Activated T-helper 1 cell treated with Interleukin-2 at 50 U/mL for 16 hours (primary cell): Measurements from ENCODE around the gene MPI.
"Not testable (repeated sequence)": the region's sequence is repeated elsewhere in the genome, so short reads cannot be mapped to it uniquely, and the experiment has no call there.

Source experiments
- DNase-seq: peaks from one replicate; pipeline ENCODE4 v3.0.0-alpha.2; 2020; ENCODE audit warnings: low read depth

Gene MPI

DNA sequence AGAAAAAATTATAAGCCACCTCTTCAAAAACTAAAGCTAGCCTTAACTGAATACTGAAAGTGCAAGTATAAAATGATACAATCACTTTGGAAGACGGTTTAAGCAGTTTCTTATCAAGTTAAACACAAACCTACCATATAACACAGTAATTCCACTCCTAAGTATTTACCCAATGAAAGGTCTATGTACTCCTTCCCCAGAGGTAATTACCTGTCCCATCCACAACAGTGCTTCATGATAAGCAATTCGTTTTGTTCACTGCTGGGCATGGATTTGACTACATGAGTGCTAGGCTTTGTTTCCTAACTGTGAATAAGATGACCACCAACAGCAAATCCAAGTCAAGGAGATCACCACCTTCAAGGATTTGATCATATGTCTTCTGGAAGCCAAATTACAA lies 43.7 kb downstream of the MPI start:
- DNase-seq = no peak

DNA sequence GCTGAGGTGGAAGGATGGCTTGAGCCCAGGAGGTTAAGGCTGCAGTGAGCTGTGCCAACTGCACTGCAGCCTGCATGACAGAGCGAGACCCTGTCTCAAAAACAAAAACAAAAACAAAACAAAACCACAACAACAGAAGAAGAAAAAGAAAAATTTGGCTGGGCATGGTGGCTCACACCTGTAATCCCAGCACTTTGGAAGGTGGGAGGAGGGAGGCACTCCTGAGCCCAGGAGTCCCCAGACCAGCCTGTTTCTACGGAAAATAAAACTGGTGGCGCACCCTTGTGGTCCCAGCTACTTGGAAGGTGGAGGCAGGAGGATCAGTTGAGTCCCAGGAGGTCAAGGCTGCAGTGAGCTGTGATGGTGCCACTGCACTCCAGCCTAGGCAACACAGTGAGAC lies 45.4 kb downstream of the MPI start:
- not testable (repeated sequence) for DNase-seq

- DNase-seq = no peak
Observed at GRCh38 chr15:74937272-74937589, 47.4 kb downstream of the MPI start.

DNA sequence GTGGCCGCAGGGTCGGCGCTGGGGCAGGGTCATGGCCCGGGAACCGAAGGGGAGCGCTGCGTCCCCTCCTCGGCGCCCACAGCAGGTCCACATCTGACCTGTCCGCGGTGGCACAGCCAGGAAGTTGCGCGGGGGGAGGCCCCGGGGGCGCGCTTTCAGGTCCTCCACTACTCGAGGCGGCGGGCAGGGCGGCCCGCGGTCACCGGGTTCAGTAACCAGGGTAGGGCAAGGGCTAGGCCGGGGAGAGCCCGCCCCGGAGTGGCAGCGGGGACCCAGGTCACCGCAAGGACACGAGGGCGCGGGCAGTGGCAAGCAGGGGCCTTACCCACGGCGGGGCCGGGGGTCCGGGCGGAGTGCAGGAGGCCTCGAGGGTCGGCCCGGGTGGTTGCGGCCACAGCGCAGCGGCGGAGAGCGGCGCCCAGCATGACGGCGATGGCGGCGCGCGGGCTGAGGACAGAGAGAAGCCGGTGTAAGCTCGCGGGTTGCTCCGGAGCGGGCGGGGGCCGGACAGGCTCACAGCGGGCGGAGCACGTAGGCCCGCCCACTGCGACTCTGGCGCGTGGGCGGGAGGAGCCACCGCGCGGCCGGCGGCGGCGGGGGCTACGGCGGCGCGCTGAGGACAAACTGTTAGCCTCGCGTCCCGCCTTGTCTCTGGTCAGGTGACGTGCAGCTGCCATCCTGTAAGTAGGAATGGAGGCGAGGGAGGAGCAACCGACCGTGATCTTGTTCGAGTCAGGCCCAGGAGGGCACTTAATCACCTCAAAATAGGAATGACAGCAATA lies 47.9 kb downstream of the MPI start, which contains the start of gene COX5A:
TSS of gene COX5A (minus strand) at position 484 of the 782 bp plus-strand sequence. CDS start at position 425, 59 bp downstream.
- DNase-seq = peak; percentile 88

DNA sequence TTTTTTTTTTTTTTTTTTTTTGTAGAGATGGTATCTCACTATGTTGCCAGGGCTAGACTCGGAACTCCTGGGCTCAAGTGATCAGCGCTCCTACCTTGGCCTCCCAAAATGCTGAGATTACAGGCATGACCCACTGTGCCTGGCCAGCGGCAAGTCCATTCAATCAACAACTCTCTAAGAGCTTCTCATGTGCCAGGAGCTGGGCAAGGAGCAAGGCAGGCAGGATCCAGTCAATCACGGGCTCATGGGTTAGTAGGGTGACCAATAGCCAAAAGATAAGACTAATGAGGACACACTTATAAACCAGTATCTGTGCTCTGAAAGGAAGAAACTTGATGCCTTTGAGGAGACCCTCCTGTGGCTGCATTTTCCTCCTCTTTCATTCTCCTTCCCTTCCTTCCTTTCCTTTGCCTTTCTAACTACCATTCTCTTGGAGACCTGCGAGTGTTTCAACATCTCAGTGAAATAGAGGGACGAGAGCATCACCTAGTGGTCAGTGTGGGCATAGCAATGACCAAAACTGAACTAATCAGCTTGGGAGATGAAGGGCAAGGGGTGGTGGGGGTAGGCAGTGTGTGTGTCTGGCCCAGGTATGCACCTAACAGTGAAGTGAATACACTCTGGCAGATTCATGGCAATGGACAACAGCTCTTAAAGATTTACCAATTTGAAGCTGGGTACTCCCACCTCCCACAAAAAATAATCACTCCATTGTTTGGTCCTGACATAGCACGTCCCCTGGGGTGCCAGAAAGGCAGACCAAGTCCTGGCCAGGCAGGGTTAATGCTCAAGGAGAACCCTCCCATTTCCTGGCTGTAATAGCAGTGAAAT lies 60.5 kb downstream of the MPI start:
- peak; percentile 50 for DNase-seq

DNA sequence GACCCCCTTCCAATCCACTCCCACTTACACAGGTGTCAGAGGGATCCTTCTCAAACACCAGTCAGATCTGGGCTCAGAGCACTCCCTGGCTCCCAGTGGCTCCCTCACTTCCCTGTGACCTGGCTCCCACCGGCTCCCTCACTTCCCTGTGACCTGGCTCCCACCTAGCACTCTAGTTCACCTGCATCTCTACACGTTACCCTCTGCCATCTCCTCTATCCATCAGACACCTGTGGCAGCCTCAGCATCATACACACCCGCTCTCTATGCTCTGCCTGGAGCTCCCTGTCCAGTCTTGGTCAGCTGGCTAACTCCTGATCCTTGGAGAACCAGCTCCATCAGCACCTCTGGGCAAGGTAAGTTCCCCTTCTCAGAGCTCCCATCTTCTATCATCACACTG lies 61.2 kb downstream of the MPI start:
- no peak for DNase-seq
